Astrocyte (in vitro differentiated cells and primary cell): ENCODE results near the gene SERPINI2. TPM values are rescaled to one million over a fixed set of nuclear protein-coding genes. Genes with fewer than 3 reads are reported as not detected.

Experiments used
- DNase-seq: peaks from one replicate; pipeline ENCODE4 v3.0.0-alpha.2; 2010; ENCODE audit warnings: low read depth
- FAIRE-seq: peaks from 2 replicates; lab custom pipeline; 2011; peaks lifted over from hg19 to GRCh38; lab: Jason Lieb, UNC
- H2AFZ ChIP-seq: 2 replicates; pipeline ENCODE4 v1.6.0; 2012; ENCODE audit warnings: low read depth, low read length, inconsistent platforms
- H3K27ac ChIP-seq: 2 replicates; pipeline ENCODE4 v1.5.1; 2011; ENCODE audit warnings: low read depth, low read length, inconsistent platforms
- H3K27me3 ChIP-seq: 2 replicates; pipeline ENCODE4 v1.6.0; 2011; ENCODE audit warnings: low read length, inconsistent platforms; ENCODE audit not compliant: insufficient read depth
- H3K36me3 ChIP-seq: 2 replicates; pipeline ENCODE4 v1.5.1; 2011; ENCODE audit warnings: low read length, inconsistent platforms; ENCODE audit not compliant: insufficient read depth
- H3K4me1 ChIP-seq: 2 replicates; pipeline ENCODE4 v1.5.1; 2011; ENCODE audit warnings: low read length, inconsistent platforms; ENCODE audit not compliant: insufficient read depth
- H3K4me2 ChIP-seq: 2 replicates; pipeline ENCODE4 v1.6.0; 2012; ENCODE audit warnings: low read length, inconsistent platforms
- H3K4me3 ChIP-seq: 2 replicates; pipeline ENCODE4 v1.5.1; 2011; ENCODE audit warnings: low read depth, mild to moderate bottlenecking, low read length, inconsistent platforms; ENCODE audit not compliant: insufficient read depth
- H3K79me2 ChIP-seq: 2 replicates; pipeline ENCODE4 v1.6.0; 2012; ENCODE audit warnings: mild to moderate bottlenecking, low read length, inconsistent platforms; ENCODE audit not compliant: insufficient read depth
- H3K9ac ChIP-seq: 2 replicates; pipeline ENCODE4 v1.6.0; 2012; ENCODE audit warnings: mild to moderate bottlenecking, low read length, inconsistent platforms
- H3K9me3 ChIP-seq: 2 replicates; pipeline ENCODE4 v1.5.1; 2012; ENCODE audit warnings: low read depth, mild to moderate bottlenecking, low read length, inconsistent platforms; ENCODE audit not compliant: insufficient read depth
- H4K20me1 ChIP-seq: 2 replicates; pipeline ENCODE4 v1.6.0; 2012; ENCODE audit warnings: low read length, inconsistent platforms; ENCODE audit not compliant: insufficient read depth
- H3K27ac Mint-ChIP-seq: one replicate; pipeline ENCODE4 v1.8.0; 2021; ENCODE audit warnings: mild to moderate bottlenecking, mixed read lengths; ENCODE audit not compliant: unreplicated experiment
- H3K27me3 Mint-ChIP-seq: one replicate; pipeline ENCODE4 v1.8.0; 2021; ENCODE audit warnings: low read depth, mixed read lengths; ENCODE audit not compliant: unreplicated experiment
- H3K36me3 Mint-ChIP-seq: one replicate; pipeline ENCODE4 v1.8.0; 2021; ENCODE audit warnings: low read depth, mixed read lengths; ENCODE audit not compliant: unreplicated experiment
- H3K4me1 Mint-ChIP-seq: one replicate; pipeline ENCODE4 v1.8.0; 2021; ENCODE audit warnings: low read depth, mixed read lengths; ENCODE audit not compliant: unreplicated experiment
- H3K4me3 Mint-ChIP-seq: one replicate; pipeline ENCODE4 v1.8.0; 2021; ENCODE audit warnings: mild to moderate bottlenecking, moderate library complexity, mixed read lengths; ENCODE audit not compliant: unreplicated experiment
- H3K9me3 Mint-ChIP-seq: one replicate; pipeline ENCODE4 v1.8.0; 2021; ENCODE audit warnings: mild to moderate bottlenecking, mixed read lengths; ENCODE audit not compliant: unreplicated experiment
- EZH2 ChIP-seq: IDR thresholded peaks from 2 replicates; pipeline ENCODE4 v1.6.1; 2012; ENCODE audit warnings: mild to moderate bottlenecking, low read length, inconsistent platforms; ENCODE audit not compliant: insufficient read depth
- total RNA-seq: library from RNA; stranded (reverse); gene quantifications from 2 replicates; pipeline ENCODE4 v1.2.1, GENCODE V29; 2021
- TF ChIP-seq, protein P1 (sequence below): IDR thresholded peaks from 2 replicates; pipeline ENCODE4 v1.5.1; 2011; ENCODE audit warnings: low read depth, mild to moderate bottlenecking, inconsistent platforms, low read length, moderate library complexity; ENCODE audit not compliant: insufficient read depth

Gene SERPINI2
- total RNA-seq, 1 donor from 2014 or later = 0.32 TPM

DNA sequence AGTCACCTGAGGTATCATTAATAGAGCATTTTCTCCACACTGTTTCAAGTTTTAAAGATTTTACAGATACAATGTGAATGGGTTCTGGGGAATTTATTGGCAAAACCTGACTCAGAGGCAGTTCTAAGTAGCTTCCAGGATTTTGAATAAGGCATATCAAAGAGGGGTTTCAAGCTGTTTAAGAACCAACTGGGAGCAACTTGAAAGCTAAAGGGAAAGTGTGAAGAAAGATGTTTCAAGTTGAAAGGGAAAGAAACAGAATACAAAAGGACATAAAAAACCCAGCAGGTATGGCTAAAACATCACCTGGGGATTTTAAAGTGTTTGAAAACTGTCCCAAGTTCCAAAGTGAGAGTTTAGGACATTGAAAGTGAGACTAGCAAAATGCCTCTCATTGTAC lies 17.8 kb upstream of the SERPINI2 start:
- Histone ChIP-seq H3K27ac (no peak overlapping the region), H3K4me2 (no peak overlapping the region), H2AFZ (no peak overlapping the region), H3K36me3 (no peaks in the 10 kb centered on the region), H3K9ac (no peak overlapping the region), H4K20me1 (no peaks in the 10 kb centered on the region), H3K4me1 (no peaks in the 10 kb centered on the region), H3K4me3 (no peak overlapping the region), H3K27me3 (no peaks in the 10 kb centered on the region), H3K79me2 (no peaks in the 10 kb centered on the region), H3K9me3 (no peaks in the 10 kb centered on the region)
- Mint-ChIP-seq H3K9me3 (peaks cover under 1% of the 10 kb centered on the region), H3K27ac (no peak overlapping the region), H3K4me3 (no peak overlapping the region), H3K4me1 (no peaks in the 10 kb centered on the region), H3K27me3 (no peaks in the 10 kb centered on the region), H3K36me3 (no peaks in the 10 kb centered on the region)
- DNase-seq (no peak), FAIRE-seq (no peak)
- TF ChIP-seq, protein P1, sequence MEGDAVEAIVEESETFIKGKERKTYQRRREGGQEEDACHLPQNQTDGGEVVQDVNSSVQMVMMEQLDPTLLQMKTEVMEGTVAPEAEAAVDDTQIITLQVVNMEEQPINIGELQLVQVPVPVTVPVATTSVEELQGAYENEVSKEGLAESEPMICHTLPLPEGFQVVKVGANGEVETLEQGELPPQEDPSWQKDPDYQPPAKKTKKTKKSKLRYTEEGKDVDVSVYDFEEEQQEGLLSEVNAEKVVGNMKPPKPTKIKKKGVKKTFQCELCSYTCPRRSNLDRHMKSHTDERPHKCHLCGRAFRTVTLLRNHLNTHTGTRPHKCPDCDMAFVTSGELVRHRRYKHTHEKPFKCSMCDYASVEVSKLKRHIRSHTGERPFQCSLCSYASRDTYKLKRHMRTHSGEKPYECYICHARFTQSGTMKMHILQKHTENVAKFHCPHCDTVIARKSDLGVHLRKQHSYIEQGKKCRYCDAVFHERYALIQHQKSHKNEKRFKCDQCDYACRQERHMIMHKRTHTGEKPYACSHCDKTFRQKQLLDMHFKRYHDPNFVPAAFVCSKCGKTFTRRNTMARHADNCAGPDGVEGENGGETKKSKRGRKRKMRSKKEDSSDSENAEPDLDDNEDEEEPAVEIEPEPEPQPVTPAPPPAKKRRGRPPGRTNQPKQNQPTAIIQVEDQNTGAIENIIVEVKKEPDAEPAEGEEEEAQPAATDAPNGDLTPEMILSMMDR = no peak
- no peak for TF ChIP-seq EZH2

DNA sequence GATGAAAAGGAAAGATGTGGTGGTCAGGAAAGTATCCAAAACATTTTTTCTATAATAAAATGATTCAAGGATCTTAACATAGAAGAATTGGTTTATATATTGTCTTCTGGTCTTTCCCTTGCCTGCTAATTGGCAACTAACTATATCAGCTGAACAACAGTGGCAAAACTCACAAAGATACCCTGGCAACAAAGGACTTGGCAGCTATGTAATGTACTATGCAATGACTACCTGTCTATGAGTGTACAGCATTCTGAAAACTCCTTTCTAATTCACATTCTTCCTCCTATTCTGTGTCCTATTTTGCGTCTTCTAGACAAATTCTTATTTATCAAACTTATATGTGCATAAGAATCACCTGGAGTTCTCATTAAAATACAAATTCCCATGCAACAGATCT lies 15.7 kb upstream of the SERPINI2 start:
- H3K9me3 Mint-ChIP-seq = peaks cover 2% of the 10 kb centered on the region
- H3K4me1 Mint-ChIP-seq = no peaks in the 10 kb centered on the region
- H3K27ac Mint-ChIP-seq = no peak overlapping the region
- FAIRE-seq = no peak
- Histone ChIP-seq H3K4me3 (no peak overlapping the region), H3K79me2 (no peaks in the 10 kb centered on the region), H3K9me3 (no peaks in the 10 kb centered on the region), H3K36me3 (no peaks in the 10 kb centered on the region), H3K4me1 (no peaks in the 10 kb centered on the region), H3K4me2 (no peak overlapping the region), H4K20me1 (no peaks in the 10 kb centered on the region), H3K27me3 (no peaks in the 10 kb centered on the region), H2AFZ (no peak overlapping the region), H3K27ac (no peak overlapping the region), H3K9ac (no peak overlapping the region)
- H3K36me3 Mint-ChIP-seq = no peaks in the 10 kb centered on the region
- DNase-seq = no peak
- TF ChIP-seq, protein P1 = no peak
- no peak for TF ChIP-seq EZH2
- no peak overlapping the region for H3K4me3 Mint-ChIP-seq
- no peaks in the 10 kb centered on the region for H3K27me3 Mint-ChIP-seq

DNA sequence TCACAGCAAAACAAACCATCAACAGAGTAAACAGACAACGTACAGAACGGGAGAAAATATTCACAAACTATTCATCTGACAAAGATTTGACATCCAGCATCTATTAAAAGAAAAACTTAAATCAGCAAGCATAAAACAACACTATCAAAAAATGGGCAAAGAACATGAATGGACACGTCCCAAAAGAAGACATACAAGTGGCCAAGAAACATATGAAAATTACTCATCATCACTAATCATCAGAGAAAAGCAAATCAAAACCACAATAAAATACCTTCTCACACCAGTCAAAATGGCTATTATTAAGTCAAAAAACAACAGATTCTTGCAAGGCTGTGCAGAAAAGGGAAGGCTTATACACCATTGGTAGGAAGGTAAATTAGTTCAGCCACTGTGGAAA lies 13.7 kb upstream of the SERPINI2 start:
- Mint-ChIP-seq H3K4me3 (no peak overlapping the region), H3K27ac (no peak overlapping the region), H3K4me1 (no peaks in the 10 kb centered on the region), H3K36me3 (no peaks in the 10 kb centered on the region), H3K9me3 (peaks cover 2% of the 10 kb centered on the region), H3K27me3 (no peaks in the 10 kb centered on the region)
- Histone ChIP-seq H2AFZ (no peak overlapping the region), H3K27ac (no peak overlapping the region), H3K4me1 (no peaks in the 10 kb centered on the region), H3K4me2 (no peak overlapping the region), H3K4me3 (no peak overlapping the region), H4K20me1 (no peaks in the 10 kb centered on the region), H3K36me3 (no peaks in the 10 kb centered on the region), H3K9me3 (no peaks in the 10 kb centered on the region), H3K27me3 (no peaks in the 10 kb centered on the region), H3K79me2 (no peaks in the 10 kb centered on the region), H3K9ac (no peak overlapping the region)
- DNase-seq (no peak), FAIRE-seq (no peak)
- TF ChIP-seq EZH2 = no peak
- TF ChIP-seq, protein P1 = no peak
